PFSK-1 (cell line): ENCODE measurements around the gene EARS2.

Experiments used
- FOXP2 ChIP-seq: optimal IDR thresholded peaks from 2 replicates; pipeline ENCODE3; 2011; ENCODE audit warnings: borderline replicate concordance, control low read depth, inconsistent platforms; ENCODE audit not compliant: insufficient read depth; ENCODE audit errors: extremely low read length, extremely low read depth
- POLR2AphosphoS5 ChIP-seq: IDR thresholded peaks from 2 replicates; pipeline ENCODE4 v1.6.1; 2012; ENCODE audit warnings: low read depth, mild to moderate bottlenecking, control low read depth, low read length, moderate library complexity
- SIN3A ChIP-seq: IDR thresholded peaks from 2 replicates; pipeline ENCODE4 v1.6.1; 2012; ENCODE audit warnings: mild to moderate bottlenecking, low read length, moderate library complexity, borderline replicate concordance; ENCODE audit not compliant: insufficient read depth
- TAF1 ChIP-seq: IDR thresholded peaks from 2 replicates; pipeline ENCODE4 v1.6.1; 2012; ENCODE audit warnings: low read length, control low read depth, borderline replicate concordance; ENCODE audit not compliant: insufficient read depth
- TF ChIP-seq, protein P1 (sequence below), 2 experiments: IDR thresholded peaks; 2 replicates each; pipeline versions ENCODE4 v1.6.1 to v1.8.0; 2011 to 2012; ENCODE audit warnings: low read depth in 2 of 2, low read length in 2 of 2, control low read depth in 1 of 2, inconsistent platforms in 1 of 2, mild to moderate bottlenecking in 1 of 2, moderate library complexity in 1 of 2; ENCODE audit not compliant: insufficient read depth in 1 of 2

The EARS2 gene

DNA sequence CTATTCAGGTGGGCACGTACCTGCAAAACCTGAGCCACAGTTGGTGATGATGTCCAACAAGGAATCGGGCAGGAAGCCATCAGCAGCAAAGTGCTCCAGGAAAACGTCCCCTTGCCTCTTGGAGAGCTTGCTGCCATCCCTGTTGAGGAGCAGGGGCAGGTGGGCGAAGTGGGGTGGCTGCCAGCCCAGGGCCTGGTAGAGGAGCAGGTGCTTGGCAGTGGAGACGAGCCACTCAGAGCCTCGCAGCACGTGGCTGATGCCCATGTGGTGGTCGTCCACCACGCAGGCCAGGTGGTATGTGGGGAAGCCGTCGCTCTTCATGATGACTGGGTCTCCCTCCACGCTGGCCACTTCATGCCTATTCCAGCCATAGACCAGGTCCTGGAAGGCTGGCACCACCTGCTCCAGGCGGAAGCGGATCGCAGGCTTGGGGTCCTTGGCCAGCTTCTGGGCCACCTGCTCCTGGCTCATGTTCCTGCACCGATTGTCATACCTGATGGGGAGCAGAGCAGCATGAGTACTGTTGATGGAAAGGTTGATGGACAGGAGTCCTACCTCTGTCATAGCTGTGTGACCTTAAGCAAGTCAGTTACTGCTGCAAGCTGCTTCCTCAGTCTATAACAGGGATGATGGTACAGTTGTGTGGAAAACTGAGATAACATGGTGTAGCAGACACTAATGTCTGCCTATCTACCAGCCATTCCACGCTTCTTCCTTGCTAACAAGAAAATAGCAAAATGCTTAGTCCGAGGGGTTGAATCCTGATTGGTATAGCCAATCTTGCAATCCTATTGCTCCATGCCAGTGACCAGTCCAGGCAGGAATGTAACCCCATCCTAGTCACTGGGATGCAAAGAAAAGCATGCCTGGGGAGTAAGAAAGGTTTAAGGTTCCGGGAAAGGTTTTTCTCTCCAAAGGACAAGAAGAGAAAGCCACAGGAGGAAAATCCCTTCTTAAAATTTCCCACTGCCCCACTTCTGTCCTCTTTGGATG lies 22.0 kb downstream of the EARS2 start:
- TF ChIP-seq TAF1 = no peak
- TF ChIP-seq FOXP2 = no peak
- no peak for TF ChIP-seq POLR2AphosphoS5
- no peak for TF ChIP-seq SIN3A
- TF ChIP-seq, protein P1, sequence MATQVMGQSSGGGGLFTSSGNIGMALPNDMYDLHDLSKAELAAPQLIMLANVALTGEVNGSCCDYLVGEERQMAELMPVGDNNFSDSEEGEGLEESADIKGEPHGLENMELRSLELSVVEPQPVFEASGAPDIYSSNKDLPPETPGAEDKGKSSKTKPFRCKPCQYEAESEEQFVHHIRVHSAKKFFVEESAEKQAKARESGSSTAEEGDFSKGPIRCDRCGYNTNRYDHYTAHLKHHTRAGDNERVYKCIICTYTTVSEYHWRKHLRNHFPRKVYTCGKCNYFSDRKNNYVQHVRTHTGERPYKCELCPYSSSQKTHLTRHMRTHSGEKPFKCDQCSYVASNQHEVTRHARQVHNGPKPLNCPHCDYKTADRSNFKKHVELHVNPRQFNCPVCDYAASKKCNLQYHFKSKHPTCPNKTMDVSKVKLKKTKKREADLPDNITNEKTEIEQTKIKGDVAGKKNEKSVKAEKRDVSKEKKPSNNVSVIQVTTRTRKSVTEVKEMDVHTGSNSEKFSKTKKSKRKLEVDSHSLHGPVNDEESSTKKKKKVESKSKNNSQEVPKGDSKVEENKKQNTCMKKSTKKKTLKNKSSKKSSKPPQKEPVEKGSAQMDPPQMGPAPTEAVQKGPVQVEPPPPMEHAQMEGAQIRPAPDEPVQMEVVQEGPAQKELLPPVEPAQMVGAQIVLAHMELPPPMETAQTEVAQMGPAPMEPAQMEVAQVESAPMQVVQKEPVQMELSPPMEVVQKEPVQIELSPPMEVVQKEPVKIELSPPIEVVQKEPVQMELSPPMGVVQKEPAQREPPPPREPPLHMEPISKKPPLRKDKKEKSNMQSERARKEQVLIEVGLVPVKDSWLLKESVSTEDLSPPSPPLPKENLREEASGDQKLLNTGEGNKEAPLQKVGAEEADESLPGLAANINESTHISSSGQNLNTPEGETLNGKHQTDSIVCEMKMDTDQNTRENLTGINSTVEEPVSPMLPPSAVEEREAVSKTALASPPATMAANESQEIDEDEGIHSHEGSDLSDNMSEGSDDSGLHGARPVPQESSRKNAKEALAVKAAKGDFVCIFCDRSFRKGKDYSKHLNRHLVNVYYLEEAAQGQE (IDR thresholded peaks at IDR 0.05; ENCODE audit: insufficient read depth in 1 of 2, low read depth in 2 of 2, low read length in 2 of 2) = no peak

DNA sequence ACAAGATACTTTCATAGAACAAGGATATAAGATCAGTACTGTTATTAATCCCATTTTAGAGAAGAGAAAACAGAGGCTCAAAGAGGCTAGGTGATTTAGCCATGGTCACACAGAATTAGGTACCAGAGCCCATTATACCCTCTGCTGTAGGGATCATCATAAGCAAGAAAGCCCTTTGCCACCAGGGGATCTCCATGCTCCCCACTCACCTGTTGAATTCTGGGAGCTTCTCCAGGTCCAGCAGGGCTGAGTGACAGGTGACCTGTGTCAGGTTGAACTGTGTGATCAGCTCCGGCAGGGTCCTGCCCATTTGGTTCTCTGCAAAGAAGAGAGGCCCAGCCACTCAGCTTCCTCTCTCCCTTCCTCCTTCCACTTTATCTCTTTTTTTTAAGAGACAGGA lies 24.7 kb downstream of the EARS2 start:
- TF ChIP-seq SIN3A = no peak
- no peak for TF ChIP-seq FOXP2
- no peak for TF ChIP-seq TAF1
- TF ChIP-seq, protein P1 (IDR thresholded peaks at IDR 0.05; ENCODE audit: insufficient read depth in 1 of 2, low read depth in 2 of 2, low read length in 2 of 2) = no peak
- no peak for TF ChIP-seq POLR2AphosphoS5

DNA sequence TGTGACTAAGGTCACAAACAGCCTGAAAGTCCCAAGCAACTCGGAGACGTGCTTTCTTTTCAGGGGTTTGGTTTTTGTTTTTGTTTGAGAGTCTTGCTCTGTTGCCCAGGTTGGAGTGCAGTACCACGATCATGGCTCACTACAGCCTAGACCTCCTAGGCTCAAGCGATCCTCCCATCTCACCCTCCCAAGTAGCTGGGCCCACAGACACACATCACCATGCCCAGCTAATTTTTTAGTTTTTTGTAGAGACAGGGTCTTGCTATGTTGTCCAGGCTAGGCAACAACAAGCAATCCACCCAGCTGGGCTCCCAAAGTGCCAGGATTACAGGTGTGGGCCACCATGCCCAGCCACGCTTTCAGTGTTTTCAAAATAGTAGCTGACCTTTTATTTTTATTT lies 27.1 kb downstream of the EARS2 start:
- TF ChIP-seq, protein P1 (IDR thresholded peaks at IDR 0.05; ENCODE audit: insufficient read depth in 1 of 2, low read depth in 2 of 2, low read length in 2 of 2) = no peak
- TF ChIP-seq FOXP2 = no peak
- TF ChIP-seq POLR2AphosphoS5 = no peak
- TF ChIP-seq TAF1 = no peak
- no peak for TF ChIP-seq SIN3A

DNA sequence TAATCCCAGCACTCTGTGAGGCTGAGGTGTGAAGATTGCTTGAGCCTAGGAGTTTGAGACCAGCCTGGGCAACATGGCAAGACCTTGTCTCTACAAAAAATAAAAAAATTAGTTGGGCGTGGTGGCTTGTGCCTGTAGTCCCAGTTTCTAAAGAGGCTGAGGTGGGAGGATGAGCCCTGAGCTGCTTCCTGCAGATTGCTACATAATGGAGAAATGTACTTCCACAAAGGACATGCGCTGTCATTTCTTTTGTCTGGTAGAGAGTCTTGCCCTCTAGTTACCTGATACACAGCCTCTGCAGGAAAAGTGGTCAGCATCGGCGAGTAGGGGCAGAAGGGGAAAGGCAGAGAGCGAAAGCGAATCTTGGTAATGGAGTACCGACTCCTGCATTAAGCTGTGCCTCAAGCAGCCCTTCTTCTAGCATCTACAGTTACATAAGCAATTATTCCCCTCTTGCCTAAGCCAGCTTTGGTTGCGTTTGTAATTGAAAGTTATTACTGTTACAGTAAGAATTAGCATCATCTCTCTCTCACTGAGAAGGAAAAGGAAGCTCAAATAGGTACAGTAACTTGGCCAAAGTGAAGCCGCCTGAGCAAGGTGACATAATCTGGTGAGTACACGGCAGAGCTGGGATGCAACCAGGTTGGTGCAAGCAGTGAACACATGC lies 28.4 kb downstream of the EARS2 start:
- TF ChIP-seq POLR2AphosphoS5 (no peak), FOXP2 (no peak), SIN3A (no peak), TAF1 (no peak)
- TF ChIP-seq, protein P1 (IDR thresholded peaks at IDR 0.05; ENCODE audit: insufficient read depth in 1 of 2, low read depth in 2 of 2, low read length in 2 of 2) = no peak
